Stimulated activated CD4-positive, alpha-beta T cell treated with anti-CD3 and anti-CD28 coated beads, Interleukin-12 subunit alpha, Interleukin-12 subunit beta, amount 100 ng/mL, for 48 hours (primary cell): Measurements from ENCODE around the gene CDK4.
"Not testable (repeated sequence)": the region's sequence is repeated elsewhere in the genome, so short reads cannot be mapped to it uniquely, and the experiment has no call there.

Experiments
- DNase-seq, 3 donors: peaks; one replicate each; pipeline ENCODE4 v3.0.0-alpha.2; 2020; ENCODE audit warnings: low read depth in 2 of 3, low spot score in 1 of 3

CDK4 gene

DNA sequence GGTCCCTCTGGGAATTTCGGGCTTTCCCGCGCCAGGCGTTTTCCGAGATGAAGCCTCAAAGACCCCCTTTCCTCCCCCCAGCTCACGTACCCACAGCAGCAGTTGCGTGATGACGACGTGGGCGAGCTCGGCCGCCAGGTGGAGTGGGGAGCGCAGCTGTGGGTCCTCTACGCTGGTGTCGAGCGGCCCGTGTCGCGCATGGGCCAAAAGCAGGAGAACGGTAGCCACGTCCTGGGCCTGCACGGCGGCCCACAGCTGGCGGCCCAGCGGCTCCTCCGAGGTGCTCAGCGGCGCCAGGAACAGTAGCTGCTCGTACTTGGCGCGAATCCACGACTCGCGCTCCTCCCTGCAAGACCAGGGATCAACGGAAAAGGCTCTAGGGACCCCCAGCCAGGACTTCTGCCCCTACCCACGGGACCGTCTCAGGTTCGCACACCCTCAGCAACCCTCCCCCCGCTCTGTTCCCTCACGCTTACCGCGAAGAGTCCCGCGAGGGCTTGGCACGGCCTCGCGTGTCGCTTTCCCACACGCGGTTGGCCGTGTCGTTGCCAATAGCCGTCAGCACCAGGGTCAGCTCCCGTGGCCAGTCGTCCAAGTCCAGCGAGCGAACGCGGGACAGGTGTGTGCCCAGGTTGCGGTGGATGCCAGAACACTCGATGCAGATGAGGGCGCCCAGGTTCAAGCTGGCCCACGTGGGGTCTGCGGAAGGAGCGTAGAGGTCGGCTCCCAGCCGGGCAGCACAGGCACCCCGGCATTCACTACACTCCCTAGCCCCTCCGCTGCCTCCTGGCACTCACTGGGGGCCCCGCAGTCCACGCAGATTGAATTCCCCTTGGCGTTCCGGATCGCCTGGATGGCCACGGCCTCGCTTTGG is 25.0 kb downstream of the CDK4 start:
- DNase-seq: no peak

DNA sequence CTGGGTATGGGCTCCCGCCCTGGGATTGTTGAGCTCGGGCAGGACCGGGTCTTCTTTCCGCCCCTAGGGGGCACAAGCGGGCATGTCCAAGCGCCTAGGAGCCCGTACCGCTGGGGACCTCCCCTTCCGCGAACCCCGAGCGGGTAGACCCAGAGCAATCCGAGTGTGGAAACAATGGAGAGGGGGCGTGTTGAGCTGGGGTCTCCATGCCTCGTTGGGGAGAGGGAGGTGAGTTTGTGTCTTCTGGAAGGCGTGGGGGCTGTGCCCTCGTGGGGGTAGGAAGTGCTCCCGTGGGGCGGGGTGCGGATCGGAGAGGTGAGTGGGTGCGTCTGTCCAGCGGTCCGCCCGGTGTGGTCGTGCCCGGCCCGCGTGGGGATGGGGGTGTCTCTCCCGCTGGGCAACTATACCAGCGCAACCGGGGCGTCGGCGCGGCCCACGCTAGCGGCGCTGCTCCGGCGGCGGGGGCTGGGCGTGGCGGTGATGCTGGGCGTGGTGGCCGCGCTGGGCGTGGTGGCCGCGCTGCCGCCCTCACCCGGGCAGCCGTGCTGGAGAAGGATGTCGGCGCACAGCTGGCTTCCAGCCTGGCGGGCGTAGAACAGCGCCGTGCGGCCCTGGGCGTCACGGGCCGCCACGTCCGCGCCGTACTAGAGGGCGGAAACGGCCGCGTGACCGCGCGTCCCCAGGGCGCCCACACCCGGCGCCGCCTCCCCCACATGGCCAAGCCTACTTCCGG is 25.8 kb downstream of the CDK4 start:
- DNase-seq: no peak

DNA sequence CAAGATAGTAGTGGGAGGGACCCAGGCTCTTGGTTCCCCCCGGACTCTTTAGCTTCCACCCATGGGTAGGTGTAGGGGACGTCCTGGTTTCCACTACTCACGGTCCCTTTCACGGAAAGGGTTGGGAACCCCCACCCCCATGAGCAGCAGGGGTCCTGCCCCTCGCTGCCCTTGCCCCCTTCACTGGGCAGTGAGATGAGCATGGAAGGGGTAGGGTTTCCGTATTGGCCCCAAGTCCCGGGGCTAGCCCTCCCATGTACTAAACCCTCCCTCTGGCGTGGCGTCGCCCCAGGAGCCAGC is 26.3 kb downstream of the CDK4 start:
- DNase-seq: no peak

DNA sequence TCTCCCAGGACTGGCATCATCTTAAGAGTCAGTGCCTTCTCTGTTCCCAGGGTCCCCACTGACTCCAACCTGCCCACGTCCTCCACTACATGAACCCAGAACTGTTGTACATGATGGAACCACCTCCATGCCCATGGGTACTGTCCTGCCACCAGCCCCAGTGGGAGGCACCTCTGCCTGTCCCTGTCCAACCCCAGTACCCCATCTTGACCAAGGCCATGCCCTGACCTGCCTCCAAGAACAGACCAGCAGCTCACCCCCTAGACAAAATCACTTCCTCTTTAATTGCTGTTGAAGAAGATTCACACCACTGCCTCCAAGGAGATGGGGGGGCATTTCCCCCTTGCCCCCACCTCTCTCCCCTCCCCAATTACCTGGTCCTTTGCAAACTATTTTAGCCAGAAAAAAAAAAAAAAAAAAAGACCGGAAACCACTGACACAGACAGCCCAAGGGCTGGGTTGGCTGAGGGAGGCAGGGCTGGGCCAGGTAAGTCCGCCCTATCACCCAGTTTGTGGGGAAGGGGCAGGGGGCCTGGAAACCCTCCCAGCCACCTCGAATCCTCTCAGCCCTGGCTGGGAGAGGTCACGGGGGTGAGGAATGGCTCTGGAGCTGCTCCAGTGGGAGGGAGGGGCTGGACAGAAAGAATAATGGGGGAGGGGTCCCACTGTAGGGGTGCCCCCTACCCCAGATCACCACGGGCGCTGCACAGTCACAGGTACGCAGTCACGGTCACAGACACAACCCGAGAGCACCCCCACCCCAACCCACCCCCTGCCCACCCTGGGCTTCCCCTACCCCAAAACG is 27.0 kb downstream of the CDK4 start:
- DNase-seq: no peak

DNA sequence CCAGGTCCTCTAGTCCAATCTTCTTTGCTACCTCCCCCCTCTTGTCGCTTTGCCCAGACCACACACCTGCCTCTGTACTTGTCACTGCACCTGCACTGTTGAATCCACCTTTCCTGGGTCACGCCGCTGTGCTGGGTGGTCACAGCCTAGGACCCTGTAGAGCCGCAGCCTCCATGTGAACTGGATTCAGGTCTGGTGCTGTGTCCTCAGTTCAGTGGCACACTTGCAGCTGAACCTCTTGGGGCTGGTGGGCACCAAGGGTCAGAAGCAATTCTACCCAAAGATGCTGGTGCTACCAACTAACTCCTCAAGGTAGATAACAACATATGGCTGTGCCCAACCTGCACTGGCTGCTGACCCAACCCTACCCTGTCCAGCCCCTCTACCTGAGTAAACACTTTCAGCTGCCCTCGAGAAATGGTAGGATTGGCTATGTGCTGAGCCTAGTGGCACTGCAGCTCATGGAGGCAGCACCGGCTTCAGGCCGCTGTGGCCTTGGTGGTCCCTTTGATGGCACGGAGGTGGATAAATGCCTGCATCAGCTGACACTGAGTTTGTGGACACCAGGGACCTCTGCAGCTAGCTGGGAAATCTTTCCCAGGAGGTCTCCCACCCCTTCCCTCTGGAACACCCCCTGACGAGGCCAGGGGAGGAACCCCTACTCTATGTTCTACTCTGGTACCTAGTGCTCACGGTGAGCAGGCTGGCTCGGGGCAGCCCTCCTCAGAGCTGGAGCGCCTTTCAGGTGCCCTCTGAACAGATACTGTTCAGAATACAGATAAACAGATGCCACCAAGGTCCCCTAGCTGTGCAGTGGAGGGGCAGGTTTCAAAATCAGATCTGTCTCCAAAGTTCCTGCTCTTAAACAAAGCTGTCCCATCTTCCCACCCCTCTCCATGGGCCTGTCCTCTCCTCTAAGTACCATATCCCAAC is 27.8 kb downstream of the CDK4 start:
- DNase-seq: no peak

DNA sequence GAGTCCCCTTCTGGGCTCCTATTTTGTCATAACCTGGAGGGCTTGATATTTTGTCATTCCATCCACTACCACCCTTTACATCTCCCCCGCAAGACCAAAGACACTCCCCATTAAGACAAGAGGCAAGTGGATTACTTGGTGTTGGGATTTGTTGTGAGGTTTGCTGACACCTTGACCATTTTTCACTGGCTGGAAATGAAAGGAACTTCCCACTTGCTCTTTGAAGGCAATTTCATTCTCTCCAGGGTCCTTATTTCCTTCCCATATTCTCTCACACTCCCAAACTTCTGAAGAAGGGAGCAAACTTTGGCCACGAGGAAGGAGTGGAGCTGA is 28.5 kb downstream of the CDK4 start:
- no peak for DNase-seq

DNA sequence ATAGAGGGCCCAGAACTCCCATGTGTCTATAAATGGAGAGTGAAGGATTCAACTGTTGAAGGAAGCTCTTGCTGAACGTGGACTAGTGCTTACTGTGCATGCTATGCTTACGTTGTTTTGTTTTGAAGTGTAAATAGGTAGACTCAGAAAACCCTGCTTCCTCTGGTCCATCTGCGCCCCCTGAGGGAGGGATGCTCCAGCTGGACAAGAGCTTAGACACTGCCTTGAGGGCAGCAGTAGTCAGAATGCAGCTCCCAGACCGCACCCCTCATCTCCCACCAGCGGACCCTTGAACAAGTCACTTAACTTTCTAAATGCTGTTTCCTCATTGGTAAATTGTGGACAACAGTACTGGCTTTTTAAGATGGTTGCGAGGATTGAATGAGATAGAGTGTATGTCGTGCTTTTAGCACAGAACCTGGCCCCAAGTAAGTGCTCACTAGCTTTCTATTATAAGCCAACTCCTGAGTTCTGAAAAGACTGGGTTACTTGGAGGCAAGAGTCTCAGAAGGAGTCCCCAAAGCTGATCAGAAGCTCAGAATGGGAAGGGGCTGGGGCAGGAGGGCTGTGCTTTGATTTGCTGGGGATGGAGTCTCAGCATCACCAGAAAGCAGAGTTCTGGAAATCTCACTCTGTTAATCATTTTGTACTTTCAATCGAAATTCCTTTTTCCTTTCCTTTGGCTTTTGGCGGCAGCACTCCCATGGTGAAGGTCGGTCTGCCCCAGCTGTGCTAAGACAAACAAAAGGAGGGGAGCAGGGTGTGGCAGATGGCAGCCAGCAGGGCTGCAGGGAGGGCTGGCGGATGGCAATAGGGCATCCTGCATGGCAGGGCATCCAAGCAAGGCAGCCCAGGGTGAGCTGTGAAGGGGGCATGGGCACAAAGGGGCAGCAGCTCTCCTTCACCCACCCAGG is 29.1 kb downstream of the CDK4 start:
- DNase-seq: no peak

DNA sequence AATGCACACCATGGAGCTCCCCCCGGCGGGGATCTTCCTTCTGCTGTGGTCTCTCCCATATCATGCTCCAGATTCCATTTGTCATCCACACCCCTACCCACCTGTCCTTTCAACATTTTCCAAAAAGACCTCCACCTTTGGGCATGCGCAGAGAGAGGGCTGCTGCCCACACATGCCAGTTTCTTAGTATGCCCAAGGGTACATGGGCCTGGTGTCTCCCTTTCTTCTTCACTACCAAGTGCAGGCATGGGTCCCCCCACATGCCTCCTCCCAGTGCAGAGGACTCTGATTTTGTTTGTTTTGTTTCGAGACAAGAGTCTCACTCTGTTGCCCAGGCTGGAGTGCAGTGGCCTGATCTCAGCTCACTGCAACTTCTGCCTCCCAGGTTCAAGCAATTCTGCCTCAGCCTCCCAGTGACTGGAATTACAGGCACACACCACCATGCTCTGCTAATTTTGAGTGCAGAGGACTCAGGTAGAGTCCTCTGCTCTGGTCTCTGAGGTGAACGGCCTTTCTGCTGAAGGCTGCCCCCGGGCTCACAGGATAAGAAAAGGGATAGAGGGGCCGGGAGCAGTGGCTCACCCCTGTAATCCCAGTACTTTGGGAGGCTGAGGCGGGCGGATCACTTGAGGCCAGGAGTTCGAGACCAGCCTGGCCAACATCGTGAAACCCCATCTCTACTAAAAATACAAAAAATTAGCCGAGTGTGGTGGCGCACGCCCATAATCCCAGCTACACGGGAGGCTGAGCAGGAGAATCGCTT is 30.1 kb downstream of the CDK4 start:
- DNase-seq: not testable (repeated sequence)

DNA sequence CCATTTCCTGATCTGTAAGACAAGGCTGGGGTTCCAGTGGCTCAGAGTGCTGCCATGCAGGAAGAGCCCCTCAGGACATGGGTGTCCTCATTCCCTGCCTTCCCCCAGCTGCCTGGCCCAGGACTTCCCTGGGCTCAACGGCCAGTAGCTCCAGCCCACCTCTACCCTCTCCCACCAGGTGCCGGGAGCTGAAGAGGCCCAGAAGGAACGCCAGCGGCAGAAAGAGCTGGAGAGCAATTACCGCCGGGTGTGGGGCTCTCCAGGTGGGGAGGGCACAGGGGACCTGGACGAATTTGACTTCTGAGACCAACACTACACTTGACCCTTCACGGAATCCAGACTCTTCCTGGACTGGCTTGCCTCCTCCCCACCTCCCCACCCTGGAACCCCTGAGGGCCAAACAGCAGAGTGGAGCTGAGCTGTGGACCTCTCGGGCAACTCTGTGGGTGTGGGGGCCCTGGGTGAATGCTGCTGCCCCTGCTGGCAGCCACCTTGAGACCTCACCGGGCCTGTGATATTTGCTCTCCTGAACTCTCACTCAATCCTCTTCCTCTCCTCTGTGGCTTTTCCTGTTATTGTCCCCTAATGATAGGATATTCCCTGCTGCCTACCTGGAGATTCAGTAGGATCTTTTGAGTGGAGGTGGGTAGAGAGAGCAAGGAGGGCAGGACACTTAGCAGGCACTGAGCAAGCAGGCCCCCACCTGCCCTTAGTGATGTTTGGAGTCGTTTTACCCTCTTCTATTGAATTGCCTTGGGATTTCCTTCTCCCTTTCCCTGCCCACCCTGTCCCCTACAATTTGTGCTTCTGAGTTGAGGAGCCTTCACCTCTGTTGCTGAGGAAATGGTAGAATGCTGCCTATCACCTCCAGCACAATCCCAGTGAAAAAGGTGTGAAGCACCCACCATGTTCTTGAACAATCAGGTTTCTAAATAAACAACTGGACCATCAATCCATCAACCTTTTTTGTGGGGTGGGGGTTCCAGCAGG is 31.2 kb downstream of the CDK4 start:
- DNase-seq: no peak

DNA sequence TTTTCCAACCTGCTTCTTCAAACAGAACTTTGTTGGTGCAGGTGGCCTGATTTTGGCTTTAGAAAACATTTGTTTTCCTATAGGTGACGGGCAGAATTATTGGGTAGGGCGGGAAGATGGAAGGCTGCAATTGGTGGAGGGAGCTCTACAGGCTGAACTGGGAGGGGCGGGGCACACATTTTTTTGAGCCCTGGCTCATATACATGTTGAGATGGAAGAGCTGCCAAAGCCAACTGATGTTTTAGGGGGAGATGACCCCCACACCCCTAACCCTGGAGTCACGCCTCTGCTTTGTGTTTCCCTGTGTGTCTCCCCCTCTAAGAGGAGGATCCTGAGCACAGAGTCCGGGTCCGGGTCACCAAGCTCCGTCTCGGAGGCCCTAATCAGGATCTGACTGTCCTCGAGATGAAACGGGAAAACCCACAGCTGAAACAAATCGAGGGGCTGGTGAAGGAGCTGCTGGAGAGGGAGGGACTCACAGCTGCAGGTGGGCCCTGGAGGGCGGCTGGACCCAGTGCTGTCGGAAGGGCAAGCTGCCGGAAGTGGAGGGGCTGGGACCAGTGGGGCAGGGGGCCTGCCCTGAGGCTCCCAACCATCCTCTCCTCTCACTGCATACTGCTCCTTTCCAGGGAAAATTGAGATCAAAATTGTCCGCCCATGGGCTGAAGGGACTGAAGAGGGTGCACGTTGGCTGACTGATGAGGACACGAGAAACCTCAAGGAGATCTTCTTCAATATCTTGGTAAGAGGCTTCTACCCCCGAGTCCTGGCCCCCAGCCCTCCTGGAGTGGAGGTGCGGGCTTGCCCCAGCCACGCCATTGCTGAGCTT is 32.1 kb downstream of the CDK4 start:
- DNase-seq: no peak

DNA sequence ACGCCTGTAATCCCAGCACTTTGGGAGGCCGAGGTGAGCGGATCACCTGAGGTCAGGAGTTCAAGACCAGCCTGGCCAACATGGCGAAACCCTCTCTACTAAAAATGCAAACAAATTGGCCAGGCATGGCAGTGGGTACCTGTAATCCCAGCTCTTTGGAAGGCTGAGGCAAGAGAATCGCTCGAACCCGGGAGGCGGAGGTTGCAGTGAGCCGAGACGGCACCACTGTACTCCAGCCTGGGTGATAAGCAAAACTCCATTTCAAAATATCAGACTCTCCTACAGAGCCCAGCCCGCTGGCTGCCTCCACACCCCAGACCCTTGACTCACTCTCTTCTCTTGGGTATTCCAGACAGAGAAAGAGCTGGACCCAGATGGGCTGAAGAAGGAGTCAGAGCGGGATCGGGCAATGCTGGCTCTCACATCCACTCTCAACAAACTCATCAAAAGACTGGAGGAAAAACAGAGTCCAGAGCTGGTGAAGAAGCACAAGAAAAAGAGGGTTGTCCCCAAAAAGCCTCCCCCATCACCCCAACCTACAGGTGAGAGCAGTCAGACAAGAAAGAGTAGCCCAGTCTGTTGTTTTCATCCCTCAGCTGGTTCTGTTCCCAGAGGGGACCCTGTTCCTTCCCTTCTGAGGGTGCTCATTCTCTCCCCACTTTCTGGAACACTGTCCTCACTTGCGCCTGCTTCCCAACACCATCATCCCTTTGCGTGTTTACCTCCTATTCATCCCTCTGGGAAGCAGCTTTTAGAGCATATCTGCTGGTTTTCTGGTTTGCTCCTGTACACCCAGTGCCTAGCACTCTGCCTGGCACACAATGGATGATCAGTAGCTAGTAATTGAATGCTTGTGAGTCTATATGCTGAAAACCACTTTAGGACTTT is 33.2 kb downstream of the CDK4 start:
- no peak for DNase-seq

DNA sequence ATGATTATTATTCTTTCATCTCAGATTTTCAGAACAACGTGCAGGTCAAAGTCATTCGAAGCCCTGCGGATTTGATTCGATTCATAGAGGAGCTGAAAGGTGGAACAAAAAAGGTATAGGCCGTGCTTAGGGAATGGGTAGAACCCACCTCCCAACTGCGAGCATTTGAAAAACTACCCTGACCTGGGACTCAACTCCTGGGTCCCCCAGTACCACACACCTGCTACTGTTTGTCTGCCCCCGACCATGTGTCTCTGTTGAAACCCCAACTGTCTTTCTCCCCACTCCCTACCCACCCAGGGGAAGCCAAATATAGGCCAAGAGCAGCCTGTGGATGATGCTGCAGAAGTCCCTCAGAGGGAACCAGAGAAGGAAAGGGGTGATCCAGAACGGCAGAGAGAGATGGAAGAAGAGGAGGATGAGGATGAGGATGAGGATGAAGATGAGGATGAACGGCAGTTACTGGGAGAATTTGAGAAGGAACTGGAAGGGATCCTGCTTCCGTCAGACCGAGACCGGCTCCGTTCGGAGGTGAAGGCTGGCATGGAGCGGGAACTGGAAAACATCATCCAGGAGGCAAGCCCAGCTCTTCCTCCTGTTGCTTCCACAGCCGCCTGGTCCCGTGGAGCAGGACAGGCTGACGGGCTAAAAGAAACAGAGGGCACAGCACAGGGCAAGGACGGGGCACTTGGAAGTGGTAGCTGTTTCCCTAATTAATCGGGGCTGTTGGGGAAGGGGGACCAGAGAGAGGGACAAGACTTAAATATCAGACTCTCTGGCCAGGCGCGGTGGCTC is 34.1 kb downstream of the CDK4 start:
- no peak for DNase-seq

DNA sequence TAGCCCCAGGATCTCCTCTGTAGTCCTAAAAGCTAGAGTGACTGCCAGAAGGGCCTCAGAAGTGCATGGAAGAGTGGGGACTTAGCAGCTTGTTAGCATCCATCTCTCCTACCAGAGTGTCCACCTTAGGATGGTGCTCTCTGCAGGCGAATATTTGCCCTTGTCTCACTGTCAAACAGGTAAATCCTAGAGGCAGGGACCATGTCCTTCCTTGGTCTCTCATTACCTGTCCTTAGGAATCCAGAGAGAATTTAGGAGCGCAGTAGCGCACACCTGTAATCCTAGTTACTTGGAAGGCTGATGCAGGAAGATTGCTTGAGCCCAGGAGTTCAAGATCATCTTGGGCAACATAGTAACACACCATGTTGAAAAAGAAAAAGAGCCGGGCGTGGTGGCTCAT is 35.0 kb downstream of the CDK4 start:
- DNase-seq: no peak

DNA sequence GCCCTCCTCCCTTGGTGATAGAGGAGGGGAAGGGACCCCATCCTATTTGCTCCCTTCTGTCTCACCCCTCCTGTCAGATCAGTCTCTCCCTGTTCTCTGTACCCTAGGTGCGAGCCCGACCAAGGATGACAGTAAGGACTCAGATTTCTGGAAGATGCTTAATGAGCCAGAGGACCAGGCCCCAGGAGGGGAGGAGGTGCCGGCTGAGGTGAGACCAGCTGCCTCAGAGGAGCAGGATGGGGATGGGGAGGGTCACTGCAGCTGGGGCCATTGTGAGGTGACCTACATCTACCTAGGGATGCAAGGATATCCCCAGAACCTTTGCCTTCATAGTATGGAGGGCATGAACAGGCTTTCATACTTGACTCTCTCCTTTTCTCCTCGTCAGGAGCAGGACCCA is 35.8 kb downstream of the CDK4 start:
- no peak for DNase-seq

DNA sequence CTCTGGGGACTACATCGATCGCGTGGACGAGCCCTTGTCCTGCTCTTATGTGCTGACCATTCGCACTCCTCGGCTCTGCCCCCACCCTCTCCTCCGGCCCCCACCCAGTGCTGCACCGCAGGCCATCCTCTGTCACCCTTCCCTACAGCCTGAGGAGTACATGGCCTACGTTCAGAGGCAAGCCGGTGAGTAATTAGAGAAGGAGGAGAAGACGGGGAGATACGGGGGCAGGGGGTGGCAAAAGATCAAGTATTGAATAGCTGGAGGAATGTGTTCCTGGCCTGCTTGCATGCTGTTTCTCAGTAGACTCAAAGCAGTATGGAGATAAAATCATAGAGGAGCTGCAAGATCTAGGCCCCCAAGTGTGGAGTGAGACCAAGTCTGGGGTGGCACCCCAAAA is 36.3 kb downstream of the CDK4 start:
- DNase-seq: no peak
